ENCODE measurements around the gene GOSR2.

DNA sequence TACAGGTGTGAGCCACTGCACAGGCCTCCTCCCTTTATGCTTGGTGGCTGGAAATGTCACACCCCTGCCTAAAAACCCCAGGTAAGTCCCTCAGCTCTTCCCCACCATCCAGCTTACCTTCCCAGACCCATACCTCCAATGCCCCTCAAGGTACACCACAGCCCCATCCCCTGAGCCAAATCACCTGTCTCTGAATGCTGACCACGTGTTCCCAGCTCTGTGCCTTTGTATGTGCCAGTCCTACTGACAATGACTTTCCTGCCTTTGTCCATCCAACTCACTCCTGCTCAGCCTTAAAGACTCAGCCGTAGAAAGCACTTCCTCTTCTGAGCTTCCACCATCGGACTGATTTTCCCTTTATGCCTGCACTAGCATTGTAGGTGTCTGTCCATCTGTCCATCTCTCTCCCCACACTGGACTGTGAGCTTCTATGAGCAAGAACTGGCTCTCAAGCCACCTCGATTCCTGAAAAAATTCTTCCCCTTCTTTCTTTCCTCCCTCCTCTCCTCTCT lies 30.7 kb upstream of the GOSR2 start:
- TF ChIP-seq TAF1 (IDR thresholded peaks at IDR 0.05; ENCODE audit: low read depth) = no peak
- TF ChIP-seq CTCF (IDR thresholded peaks at IDR 0.05; ENCODE audit: poor library complexity, severe bottlenecking) = no peak
- TF ChIP-seq SMC3 (conservative IDR thresholded peaks at IDR 0.05; ENCODE audit: poor library complexity) = no peak

Data from neural cell (in vitro differentiated cells).